Colon (tissue), 2 donors: ENCODE measurements around the gene TRPV5.

Experiments
- FAIRE-seq: peaks from 2 replicates; lab custom pipeline; 2012; peaks lifted over from hg19 to GRCh38; lab: Jason Lieb, UNC
- donor health status: control.
- donor health status: control.

TRPV5 gene

DNA sequence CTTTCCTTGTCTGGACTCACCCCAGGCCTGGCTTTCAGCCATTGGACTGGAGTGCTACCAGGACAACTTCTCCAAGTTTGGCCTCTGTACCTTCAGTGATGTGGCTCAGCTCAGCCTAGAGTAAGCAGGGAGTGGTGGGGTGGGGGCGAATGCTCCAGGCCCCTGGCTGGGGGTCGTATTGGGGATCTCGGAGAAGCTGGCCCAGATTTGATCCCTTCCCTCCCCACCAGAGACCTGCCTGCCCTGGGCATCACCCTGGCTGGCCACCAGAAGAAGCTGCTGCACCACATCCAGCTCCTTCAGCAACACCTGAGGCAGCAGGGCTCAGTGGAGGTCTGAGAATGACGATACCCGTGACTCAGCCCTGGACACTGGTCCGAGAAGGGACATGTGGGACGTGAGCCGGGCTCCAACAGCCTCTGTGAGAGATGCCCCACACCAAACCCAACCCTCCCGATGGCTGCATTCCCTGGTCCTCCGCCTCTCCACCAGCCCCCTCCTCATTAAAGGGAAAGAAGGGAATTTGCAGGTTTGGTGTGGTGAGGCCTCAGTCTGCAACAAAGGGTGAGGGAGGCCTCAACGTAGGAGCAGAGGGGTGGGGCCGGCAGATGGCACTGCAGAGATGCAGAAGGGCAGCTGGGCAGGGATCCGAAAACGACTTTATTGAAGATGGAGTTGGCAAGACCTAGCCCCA lies 62.8 kb downstream of the TRPV5 start:
- FAIRE-seq: no peak

DNA sequence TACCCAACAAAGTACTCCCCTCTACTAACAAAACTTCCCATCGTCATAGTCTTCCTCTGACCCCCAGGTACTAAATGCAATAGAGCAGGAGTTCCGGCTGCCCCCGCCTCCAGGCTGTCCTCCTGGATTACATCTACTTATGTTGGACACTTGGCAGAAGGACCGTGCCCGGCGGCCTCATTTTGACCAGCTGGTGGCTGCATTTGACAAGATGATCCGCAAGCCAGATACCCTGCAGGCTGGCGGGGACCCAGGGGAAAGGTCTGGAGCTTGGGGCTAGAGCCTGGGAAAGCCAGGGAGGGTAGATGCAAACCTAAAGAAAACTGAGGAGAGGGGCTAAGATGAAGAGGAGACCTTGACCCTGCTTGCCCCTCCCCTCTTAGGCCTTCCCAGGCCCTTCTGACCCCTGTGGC lies 63.4 kb downstream of the TRPV5 start:
- no peak for FAIRE-seq

DNA sequence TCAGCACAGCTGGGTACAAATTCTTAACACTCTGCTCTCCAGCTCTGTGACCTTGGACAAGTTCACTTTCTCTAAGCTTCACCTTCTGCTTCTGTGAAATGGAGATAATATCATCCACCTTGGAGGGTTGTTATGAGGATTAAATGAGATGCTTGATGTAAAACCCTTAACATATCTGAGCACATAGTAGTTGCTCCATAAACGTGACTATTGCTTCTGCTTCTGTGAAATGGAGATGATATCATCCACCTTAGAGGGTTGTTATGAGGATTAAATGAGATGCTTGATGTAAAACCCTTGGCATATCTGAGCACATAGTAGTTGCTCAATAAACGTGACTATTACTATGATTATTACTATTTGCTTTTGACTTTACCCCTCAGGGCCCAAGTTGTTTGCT lies 64.1 kb downstream of the TRPV5 start:
- FAIRE-seq: no peak

DNA sequence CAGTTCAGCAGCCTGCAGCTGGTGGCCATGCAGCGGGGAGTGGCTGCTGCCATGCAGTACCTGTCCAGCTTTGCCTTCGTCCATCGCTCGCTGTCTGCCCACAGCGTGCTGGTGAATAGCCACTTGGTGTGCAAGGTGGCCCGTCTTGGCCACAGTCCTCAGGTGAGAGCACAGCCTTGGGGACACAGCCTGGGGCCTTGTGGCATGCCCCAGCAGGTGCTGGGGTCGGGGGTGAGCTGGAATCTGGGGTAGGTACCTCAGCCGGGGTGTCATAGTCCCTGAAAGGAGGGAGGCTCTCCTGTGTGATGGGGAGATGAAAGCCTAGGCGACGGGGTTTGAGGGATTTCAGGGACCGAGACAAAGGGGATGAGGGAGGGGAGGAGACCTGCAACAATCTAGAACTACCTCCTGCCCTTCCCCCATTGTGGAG lies 64.5 kb downstream of the TRPV5 start:
- no peak for FAIRE-seq

DNA sequence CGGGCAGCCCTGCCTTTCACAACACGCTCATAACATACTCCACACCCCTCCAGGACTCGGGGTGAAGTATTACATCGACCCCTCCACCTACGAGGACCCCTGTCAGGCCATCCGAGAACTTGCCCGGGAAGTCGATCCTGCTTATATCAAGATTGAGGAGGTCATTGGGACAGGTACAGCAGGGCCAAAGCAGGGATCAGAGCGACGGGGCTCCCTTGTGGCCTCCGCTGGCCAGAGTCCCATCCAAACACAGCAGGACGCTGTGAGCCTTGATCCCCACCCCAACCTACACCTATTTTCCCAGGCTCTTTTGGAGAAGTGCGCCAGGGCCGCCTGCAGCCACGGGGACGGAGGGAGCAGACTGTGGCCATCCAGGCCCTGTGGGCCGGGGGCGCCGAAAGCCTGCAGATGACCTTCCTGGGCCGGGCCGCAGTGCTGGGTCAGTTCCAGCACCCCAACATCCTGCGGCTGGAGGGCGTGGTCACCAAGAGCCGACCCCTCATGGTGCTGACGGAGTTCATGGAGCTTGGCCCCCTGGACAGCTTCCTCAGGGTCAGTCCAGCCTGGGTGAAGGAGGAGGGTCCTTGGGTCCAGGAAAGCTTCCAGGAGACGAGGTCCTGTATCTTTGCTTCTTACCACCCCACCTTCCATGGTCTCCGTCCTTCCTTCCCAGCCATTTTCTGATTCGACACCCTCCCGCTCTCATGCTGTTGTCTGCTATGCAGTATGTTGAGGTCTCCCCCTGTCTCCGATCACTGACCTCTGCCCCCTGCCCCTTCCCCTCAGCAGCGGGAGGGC lies 65.2 kb downstream of the TRPV5 start:
- FAIRE-seq: no peak

DNA sequence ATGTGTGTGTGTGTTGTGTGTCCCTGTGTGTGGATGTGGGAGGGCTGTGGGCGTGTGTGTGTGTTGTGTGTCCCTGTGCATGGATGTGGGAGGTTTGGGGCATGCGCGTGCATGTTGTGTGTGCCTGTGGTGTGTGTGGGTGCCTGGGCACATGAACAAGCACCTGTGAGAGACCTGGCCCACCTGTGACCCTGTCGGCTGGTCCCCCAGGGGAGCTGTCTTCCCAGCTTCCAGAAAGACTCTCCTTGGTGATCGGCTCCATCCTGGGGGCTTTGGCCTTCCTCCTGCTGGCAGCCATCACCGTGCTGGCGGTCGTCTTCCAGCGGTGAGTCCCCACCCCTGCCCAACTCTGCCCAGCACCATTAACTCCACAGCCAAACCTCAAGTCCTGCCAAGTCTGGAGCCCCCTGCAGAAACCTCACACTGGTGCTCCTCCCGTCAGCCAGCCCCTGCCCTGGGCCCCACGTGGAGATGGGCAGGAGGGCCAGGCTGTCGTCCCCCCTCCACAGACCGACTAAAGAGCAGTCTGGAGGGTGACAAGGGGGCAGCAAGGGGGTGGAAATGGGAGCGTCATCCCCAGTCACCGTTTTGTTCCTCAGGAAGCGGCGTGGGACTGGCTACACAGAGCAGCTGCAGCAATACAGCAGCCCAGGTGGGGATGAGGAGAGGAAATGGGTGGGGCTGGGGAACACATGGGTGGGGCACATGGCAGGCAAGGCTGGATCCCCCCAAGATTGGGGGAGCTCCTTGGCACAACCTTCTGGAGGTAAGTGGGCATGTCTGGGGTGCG lies 66.0 kb downstream of the TRPV5 start:
- FAIRE-seq: no peak

DNA sequence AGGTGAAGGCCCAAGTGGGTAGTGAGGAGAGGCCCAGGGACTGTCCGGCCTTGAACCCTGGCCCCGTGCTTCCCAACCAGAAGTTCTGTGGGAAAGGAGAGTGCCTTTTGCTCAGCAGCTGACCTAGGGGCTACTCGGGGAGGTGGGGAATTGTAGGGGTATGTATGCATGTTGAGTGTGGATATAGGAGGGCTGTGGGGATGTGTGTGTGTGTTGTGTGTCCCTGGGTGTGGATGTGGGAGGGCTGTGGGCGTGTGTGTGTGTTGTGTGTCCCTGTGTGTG lies 66.5 kb downstream of the TRPV5 start:
- no peak for FAIRE-seq

DNA sequence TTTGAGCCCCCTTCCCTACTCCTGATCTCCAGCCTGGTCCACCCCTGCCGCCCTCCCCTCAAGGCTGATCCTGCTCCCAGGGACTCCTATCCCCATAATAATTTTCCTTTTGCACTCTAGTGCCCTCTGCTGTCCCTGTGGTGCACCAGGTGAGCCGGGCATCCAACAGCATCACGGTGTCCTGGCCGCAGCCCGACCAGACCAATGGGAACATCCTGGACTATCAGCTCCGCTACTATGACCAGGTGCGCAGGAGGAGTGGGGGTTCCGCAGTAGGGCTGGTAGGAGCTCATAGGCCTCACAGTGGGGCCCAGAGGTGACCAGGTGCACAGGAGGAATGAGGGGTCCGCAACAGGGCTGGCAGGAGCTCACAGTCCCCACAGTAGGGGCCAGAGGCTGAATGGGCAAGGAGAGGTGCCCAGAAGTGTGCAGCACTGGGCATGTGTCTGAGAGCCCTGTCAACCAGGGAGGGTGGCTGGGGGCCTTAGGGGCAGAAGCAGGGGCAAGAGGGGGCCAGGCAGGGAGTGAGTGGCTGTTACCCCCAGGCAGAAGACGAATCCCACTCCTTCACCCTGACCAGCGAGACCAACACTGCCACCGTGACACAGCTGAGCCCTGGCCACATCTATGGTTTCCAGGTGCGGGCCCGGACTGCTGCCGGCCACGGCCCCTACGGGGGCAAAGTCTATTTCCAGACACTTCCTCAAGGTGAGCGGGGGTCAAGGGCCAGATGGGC lies 67.0 kb downstream of the TRPV5 start:
- no peak for FAIRE-seq

DNA sequence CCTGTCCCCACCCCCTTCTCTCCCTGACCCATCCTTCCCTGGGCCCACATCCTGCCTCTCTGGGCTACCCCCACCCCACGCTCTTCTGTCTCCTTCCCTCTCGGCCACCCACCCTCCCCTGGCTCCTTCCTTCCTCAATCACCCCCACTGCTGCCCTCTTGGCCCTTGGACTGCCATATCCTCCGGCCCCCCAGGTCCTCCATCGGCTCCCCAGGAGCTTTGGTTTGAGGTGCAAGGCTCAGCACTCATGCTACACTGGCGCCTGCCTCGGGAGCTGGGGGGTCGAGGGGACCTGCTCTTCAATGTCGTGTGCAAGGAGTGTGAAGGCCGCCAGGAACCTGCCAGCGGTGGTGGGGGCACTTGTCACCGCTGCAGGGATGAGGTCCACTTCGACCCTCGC lies 67.8 kb downstream of the TRPV5 start:
- FAIRE-seq: no peak

DNA sequence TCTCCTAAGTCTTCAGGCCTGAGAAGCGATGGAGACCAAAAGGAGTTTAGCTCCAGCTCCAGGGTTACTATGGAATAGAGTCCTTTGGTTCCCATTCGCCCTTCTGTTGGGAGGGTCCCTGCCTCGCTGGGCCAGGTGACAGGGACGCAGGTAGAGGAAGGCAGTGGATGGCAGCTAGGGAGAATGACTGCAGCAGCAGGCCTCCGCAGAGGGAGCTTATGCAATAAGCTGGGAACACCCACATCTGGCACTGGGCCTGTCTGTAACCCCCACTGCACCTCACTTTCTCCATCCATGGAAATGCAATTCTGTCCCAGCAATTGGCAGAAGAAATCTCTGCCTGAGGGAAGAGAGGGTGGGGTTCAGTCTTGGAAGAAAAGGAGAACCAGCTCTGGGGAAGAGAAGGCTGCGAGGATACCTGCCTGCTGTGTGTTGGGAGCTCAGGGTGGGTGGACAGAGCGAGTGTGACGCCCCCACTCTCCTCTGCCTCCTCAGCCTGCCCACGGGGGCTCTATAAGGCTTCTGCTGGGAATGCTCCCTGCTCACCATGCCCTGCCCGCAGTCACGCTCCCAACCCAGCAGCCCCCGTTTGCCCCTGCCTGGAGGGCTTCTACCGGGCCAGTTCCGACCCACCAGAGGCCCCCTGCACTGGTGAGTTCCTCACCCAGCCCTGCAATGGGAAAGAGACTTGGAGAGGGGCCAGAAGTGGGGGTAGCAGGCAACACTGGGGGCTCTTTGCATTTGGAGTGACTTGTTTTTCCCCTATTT lies 68.4 kb downstream of the TRPV5 start:
- FAIRE-seq: no peak

DNA sequence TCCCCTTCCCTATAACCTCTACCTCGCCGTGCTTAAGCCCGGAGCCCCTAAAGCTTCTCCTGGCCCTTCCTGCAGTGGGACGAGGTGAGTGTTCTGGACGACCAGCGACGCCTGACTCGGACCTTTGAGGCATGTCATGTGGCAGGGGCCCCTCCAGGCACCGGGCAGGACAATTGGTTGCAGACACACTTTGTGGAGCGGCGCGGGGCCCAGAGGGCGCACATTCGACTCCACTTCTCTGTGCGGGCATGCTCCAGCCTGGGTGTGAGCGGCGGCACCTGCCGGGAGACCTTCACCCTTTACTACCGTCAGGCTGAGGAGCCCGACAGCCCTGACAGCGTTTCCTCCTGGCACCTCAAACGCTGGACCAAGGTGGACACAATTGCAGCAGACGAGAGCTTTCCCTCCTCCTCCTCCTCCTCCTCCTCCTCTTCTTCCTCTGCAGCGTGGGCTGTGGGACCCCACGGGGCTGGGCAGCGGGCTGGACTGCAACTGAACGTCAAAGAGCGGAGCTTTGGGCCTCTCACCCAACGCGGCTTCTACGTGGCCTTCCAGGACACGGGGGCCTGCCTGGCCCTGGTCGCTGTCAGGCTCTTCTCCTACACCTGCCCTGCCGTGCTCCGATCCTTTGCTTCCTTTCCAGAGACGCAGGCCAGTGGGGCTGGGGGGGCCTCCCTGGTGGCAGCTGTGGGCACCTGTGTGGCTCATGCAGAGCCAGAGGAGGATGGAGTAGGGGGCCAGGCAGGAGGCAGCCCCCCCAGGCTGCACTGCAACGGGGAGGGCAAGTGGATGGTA lies 69.5 kb downstream of the TRPV5 start:
- no peak for FAIRE-seq

DNA sequence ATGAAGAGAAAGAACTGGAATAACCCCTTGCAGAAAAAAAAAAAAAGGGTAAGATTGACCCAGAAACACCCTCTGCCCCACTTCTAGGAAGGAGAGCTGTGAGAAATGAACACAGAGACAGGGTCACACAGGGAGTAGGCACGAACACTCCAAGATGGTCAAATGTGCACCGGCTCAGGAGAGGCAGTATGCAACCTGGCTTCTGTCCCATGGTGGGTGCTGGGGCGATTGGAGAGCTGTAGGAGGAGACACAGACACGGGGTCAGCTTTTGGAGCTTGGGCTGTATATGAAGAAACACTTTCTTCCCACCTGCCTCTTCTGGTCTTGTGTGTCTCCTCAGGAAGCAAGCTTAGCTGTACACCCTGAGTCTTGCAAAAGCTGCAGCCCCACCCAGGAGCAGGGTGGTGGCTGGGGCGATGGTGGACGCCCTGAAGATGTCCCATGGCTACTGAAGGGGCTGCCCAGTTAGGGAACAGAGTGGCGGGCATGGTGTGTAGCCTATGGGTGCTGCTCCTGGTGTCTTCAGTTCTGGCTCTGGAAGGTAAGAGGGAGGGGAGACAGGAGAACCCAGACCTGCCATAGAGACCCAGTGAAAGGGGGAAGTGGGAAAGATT lies 70.7 kb downstream of the TRPV5 start:
- no peak for FAIRE-seq

DNA sequence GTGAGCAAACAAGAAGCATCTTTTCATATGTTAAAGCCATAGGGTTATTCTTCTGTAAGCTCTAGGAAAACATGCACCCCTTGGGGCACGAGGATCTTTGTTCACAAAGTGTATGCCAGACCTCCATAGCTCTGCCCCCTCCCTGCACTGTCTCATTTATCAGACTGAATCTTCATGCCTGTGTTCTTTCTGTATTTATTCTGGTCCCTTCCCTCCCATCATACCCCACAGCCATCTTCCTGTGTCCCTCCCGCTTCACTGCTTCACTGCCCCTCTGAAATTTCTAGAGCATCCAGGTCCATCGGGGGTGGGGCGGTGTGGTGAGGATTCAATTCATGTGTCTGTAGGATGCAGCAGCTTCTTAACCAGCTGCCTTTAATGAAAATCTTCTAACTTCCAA lies 71.2 kb downstream of the TRPV5 start:
- no peak for FAIRE-seq

DNA sequence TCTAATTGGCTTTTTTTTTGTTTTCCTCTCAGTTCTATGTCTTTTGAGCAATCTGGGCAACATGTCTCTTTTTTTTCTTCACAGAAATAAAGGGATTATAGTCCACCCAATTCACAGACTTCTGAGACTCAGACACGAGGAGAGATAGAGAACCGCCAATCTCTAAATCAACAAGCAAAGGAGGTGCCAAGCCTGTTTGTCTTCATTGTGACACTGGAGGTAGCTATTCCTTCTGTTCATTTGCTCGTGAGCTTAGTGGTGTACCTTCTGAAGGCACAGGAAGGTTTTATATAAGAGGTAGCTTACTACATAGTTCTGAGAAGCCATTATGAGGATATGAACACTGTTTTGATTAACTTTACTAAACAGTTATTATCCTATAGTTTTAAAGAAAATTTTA lies 72.6 kb downstream of the TRPV5 start:
- no peak for FAIRE-seq

DNA sequence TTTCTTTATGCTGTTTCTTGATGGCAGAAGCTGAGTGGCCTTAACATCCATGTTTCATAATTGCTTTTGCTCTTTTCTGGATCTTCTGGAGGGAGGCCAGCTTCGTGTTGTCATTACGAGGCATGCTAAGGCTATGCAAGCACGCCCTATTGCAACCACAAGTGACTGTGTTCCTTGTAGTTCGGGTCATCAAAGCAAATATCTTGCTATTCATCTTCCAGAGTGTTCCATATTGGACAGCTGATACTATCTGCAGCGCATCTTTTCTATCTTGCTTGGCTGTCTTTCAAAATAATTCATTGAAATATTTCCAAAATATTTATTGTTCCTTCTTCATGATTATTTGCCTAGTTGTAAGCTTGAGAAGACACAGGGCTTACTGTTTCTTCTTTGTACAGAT lies 73.7 kb downstream of the TRPV5 start:
- FAIRE-seq: no peak

DNA sequence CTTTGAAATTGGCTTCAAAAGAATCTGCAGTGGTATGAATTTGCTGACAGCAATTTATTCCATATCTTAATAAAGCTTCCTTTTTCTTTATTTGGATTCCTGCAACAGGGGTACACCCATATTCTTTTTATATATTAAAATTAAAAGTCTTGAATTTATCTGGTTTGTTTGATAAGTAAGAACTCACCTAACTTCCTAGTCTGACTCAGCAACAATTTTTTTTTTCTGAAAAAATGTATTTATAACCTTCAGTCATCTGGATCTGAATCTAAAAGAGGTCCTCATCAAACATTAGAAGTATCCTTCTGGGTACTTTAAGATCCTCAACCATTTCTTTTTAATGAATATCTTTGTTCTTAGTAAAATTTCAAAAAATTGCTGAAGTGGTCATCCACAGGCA lies 74.1 kb downstream of the TRPV5 start:
- FAIRE-seq: no peak
